HG03039 (cell line): ENCODE measurements around the gene ERCC4.
"Not testable (repeated sequence)": the region's sequence is repeated elsewhere in the genome, so short reads cannot be mapped to it uniquely, and the experiment has no call there.

Experiments used
- ATAC-seq: cut with Tn5 transposase; IDR thresholded peaks from one replicate; pipeline ENCODE4 v1.9.1; 2021; ENCODE audit warnings: mild to moderate bottlenecking, moderate library complexity; ENCODE audit not compliant: unreplicated experiment

ERCC4 gene

GRCh38 chr16:13919683-13920509 is at the start of gene ERCC4:
Gene ERCC4, plus strand, starts transcription at chr16:13920154. Its CDS starts 12 bp downstream, at chr16:13920166.
- peak; percentile 95 for ATAC-seq

- no peak for ATAC-seq
Measured at GRCh38 chr16:13873835-13874438, 46.0 kb upstream of the ERCC4 start.

GRCh38 chr16:13875614-13876284 is 44.2 kb upstream of the ERCC4 start:
- no peak for ATAC-seq

- no peak for ATAC-seq
Measured at GRCh38 chr16:13883276-13883675, 36.7 kb upstream of the ERCC4 start.

GRCh38 chr16:13883881-13884280 is 36.1 kb upstream of the ERCC4 start:
- no peak for ATAC-seq

- ATAC-seq = no peak
Measured at GRCh38 chr16:13885700-13886099, 34.3 kb upstream of the ERCC4 start.

- ATAC-seq = no peak
Measured at GRCh38 chr16:13886608-13887007, 33.3 kb upstream of the ERCC4 start.

- ATAC-seq = not testable (repeated sequence)
Measured at GRCh38 chr16:13889323-13889722, 30.6 kb upstream of the ERCC4 start.

- no peak for ATAC-seq
Measured at GRCh38 chr16:13892301-13892700, 27.7 kb upstream of the ERCC4 start.

- ATAC-seq = no peak
Measured at GRCh38 chr16:13895516-13895915, 24.4 kb upstream of the ERCC4 start.

- ATAC-seq = no peak
Measured at GRCh38 chr16:13896543-13897182, 23.3 kb upstream of the ERCC4 start.

GRCh38 chr16:13897806-13898205 is 22.1 kb upstream of the ERCC4 start:
- ATAC-seq = no peak

- ATAC-seq = no peak
Measured at GRCh38 chr16:13898233-13898632, 21.7 kb upstream of the ERCC4 start.

- ATAC-seq = no peak
Measured at GRCh38 chr16:13902052-13902451, 17.9 kb upstream of the ERCC4 start.

- ATAC-seq = no peak
Measured at GRCh38 chr16:13902677-13903076, 17.3 kb upstream of the ERCC4 start.

GRCh38 chr16:13904179-13904691 is 15.7 kb upstream of the ERCC4 start:
- no peak for ATAC-seq

GRCh38 chr16:13904822-13905221 is 15.1 kb upstream of the ERCC4 start:
- not testable (repeated sequence) for ATAC-seq

GRCh38 chr16:13906168-13907089 is 13.5 kb upstream of the ERCC4 start:
- no peak for ATAC-seq

- no peak for ATAC-seq
Measured at GRCh38 chr16:13907431-13907830, 12.5 kb upstream of the ERCC4 start.

GRCh38 chr16:13909069-13909468 is 10.9 kb upstream of the ERCC4 start:
- no peak for ATAC-seq
